Measurements from ENCODE around the gene USP53.

USP53 gene

GRCh38 chr4:119289313-119289712, 76.8 kb downstream of the USP53 start:
- Histone ChIP-seq H3K36me3 (ENCODE audit: insufficient read depth, low read length) (no peaks in the 10 kb centered on the region), H4K20me1 (ENCODE audit: insufficient read depth, low read length) (no peaks in the 10 kb centered on the region), H3K27ac (ENCODE audit: low read length) (no peak overlapping the region), H3K79me2 (ENCODE audit: insufficient read depth, low read length) (no peaks in the 10 kb centered on the region), H3K9ac (ENCODE audit: low read depth, low read length) (no peak overlapping the region), H3K9me3 (ENCODE audit: insufficient read depth, low read length, severe bottlenecking) (no peaks in the 10 kb centered on the region), H2AFZ (ENCODE audit: low read depth, low read length) (no peak overlapping the region), H3K4me3 (ENCODE audit: low read depth in 1 of 2, low read length in 2 of 2) (no peak overlapping the region), H3K4me2 (ENCODE audit: insufficient read depth, low read length) (no peak overlapping the region), H3K4me1 (ENCODE audit: insufficient read depth, low read length) (peaks cover 2% of the 10 kb centered on the region; the same call in 1 of the 2 replicates), H3K27me3 (ENCODE audit: insufficient read depth, low read length, poor library complexity) (no peaks in the 10 kb centered on the region)
- DNase-seq (no peak), ATAC-seq (ENCODE audit: insufficient read depth, low read depth) (no peak)
- TF ChIP-seq EZH2 (IDR thresholded peaks at IDR 0.05; ENCODE audit: borderline replicate concordance, low read depth, low read length, severe bottlenecking) (no peak), CTCF (IDR thresholded peaks at IDR 0.05; ENCODE audit: borderline replicate concordance, extremely low read depth, low read length, poor library complexity, severe bottlenecking) (no peak)

- Histone ChIP-seq H3K27me3 (ENCODE audit: insufficient read depth, low read length, poor library complexity) (no peaks in the 10 kb centered on the region), H2AFZ (ENCODE audit: low read depth, low read length) (no peak overlapping the region), H3K79me2 (ENCODE audit: insufficient read depth, low read length) (no peaks in the 10 kb centered on the region), H3K9me3 (ENCODE audit: insufficient read depth, low read length, severe bottlenecking) (no peaks in the 10 kb centered on the region), H3K36me3 (ENCODE audit: insufficient read depth, low read length) (no peaks in the 10 kb centered on the region), H3K9ac (ENCODE audit: low read depth, low read length) (no peak overlapping the region), H3K4me3 (ENCODE audit: low read depth in 1 of 2, low read length in 2 of 2) (no peak overlapping the region), H3K4me1 (ENCODE audit: insufficient read depth, low read length) (no peaks in the 10 kb centered on the region), H3K27ac (ENCODE audit: low read length) (no peak overlapping the region), H3K4me2 (ENCODE audit: insufficient read depth, low read length) (no peak overlapping the region), H4K20me1 (ENCODE audit: insufficient read depth, low read length) (no peaks in the 10 kb centered on the region)
- ATAC-seq (ENCODE audit: insufficient read depth, low read depth), result no peak
- TF ChIP-seq EZH2 (IDR thresholded peaks at IDR 0.05; ENCODE audit: borderline replicate concordance, low read depth, low read length, severe bottlenecking) (no peak), CTCF (IDR thresholded peaks at IDR 0.05; ENCODE audit: borderline replicate concordance, extremely low read depth, low read length, poor library complexity, severe bottlenecking) (no peak)
- no peak for DNase-seq
Observed at GRCh38 chr4:119290598-119290997, 78.1 kb downstream of the USP53 start.

GRCh38 chr4:119296356-119296755, 83.8 kb downstream of the USP53 start:
- no peak for ATAC-seq (ENCODE audit: insufficient read depth, low read depth)
- Histone ChIP-seq H3K36me3 (ENCODE audit: insufficient read depth, low read length) (peaks cover 10% of the 10 kb centered on the region), H4K20me1 (ENCODE audit: insufficient read depth, low read length) (no peaks in the 10 kb centered on the region), H3K4me2 (ENCODE audit: insufficient read depth, low read length) (no peak overlapping the region), H3K9ac (ENCODE audit: low read depth, low read length) (no peak overlapping the region), H3K9me3 (ENCODE audit: insufficient read depth, low read length, severe bottlenecking) (no peaks in the 10 kb centered on the region), H3K4me1 (ENCODE audit: insufficient read depth, low read length) (peaks cover 28% of the 10 kb centered on the region), H3K4me3 (ENCODE audit: low read depth in 1 of 2, low read length in 2 of 2) (no peak overlapping the region), H3K79me2 (ENCODE audit: insufficient read depth, low read length) (peaks cover 23% of the 10 kb centered on the region), H3K27ac (ENCODE audit: low read length) (no peak overlapping the region), H2AFZ (ENCODE audit: low read depth, low read length) (no peak overlapping the region), H3K27me3 (ENCODE audit: insufficient read depth, low read length, poor library complexity) (no peaks in the 10 kb centered on the region)
- TF ChIP-seq EZH2 (IDR thresholded peaks at IDR 0.05; ENCODE audit: borderline replicate concordance, low read depth, low read length, severe bottlenecking), result no peak
- TF ChIP-seq CTCF (IDR thresholded peaks at IDR 0.05; ENCODE audit: borderline replicate concordance, extremely low read depth, low read length, poor library complexity, severe bottlenecking), result no peak
- no peak for DNase-seq

- ATAC-seq (ENCODE audit: insufficient read depth, low read depth) (no peak), DNase-seq (no peak)
- Histone ChIP-seq H3K4me2 (ENCODE audit: insufficient read depth, low read length) (no peak overlapping the region), H3K4me1 (ENCODE audit: insufficient read depth, low read length) (peaks cover 32% of the 10 kb centered on the region), H4K20me1 (ENCODE audit: insufficient read depth, low read length) (no peaks in the 10 kb centered on the region), H3K9me3 (ENCODE audit: insufficient read depth, low read length, severe bottlenecking) (no peaks in the 10 kb centered on the region), H3K36me3 (ENCODE audit: insufficient read depth, low read length) (peaks cover 10% of the 10 kb centered on the region), H3K27ac (ENCODE audit: low read length) (no peak overlapping the region), H3K9ac (ENCODE audit: low read depth, low read length) (no peak overlapping the region), H3K27me3 (ENCODE audit: insufficient read depth, low read length, poor library complexity) (no peaks in the 10 kb centered on the region), H2AFZ (ENCODE audit: low read depth, low read length) (no peak overlapping the region), H3K79me2 (ENCODE audit: insufficient read depth, low read length) (peaks cover 23% of the 10 kb centered on the region), H3K4me3 (ENCODE audit: low read depth in 1 of 2, low read length in 2 of 2) (no peak overlapping the region)
- TF ChIP-seq EZH2 (IDR thresholded peaks at IDR 0.05; ENCODE audit: borderline replicate concordance, low read depth, low read length, severe bottlenecking), result no peak
- no peak for TF ChIP-seq CTCF (IDR thresholded peaks at IDR 0.05; ENCODE audit: borderline replicate concordance, extremely low read depth, low read length, poor library complexity, severe bottlenecking)
Observed at GRCh38 chr4:119297795-119298194, 85.3 kb downstream of the USP53 start.

All from DND-41 (cell line).